ENCODE measurements around the gene NUP188.

The NUP188 gene

DNA sequence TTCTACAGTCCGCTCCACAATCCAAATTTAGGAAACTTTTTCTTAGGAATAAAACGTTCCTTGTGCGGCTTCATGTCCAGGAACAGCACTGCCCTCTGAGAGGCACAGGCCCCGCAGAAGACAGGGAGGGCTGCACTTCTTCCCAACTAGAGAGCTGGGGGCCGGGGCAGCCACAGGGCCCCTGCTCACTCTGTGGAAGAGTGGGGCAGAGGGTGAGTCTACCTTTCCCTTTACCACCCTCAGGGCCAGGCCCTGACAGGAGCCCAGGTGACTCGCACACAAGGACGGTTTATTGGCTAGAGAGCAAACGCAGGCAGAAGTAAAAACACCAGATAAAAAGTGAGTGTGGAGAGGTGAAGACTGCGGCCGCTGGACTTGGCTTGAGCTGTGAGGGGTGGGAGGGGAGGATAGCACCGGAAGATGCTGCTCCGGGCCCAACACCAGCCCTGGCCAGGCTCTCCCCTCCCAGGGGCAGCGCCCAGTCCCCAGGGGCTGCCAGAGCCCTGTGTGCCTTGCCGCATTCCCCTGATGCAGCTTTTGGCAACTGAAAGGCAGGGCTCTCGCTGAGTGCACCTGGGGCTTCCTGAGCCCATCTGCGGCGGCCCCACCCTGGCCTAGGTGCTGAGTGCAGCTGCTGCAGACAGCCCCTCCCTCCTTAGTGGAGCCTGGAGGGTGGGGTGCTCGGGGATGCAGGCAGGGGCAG is 60.4 kb downstream of the NUP188 start:
- ATAC-seq (no peak), DNase-seq (no peak)

DNA sequence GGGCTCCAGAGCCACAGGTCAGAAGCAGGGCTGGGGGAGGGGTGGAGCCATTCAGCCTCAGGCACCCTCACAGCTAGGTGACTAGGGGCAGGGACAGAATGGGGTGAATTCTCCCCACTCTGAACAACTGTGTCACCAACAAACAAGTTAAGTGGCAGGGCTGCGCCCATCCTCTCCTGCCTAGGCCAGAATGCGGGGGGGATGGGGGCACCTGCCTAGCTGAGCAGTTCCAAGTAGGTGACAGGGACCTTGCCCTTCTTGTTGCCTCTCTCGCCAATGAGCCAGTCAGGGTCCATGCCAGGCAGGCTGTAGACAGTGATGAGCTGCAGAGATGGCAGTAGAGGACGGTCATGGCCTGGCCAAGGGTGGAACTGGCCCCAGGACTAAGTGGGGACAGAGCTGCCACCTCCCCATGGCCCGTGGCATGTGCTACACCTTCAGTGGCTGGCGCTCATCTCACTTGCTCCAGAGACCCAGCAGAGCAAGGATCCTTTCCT is 61.0 kb downstream of the NUP188 start:
- DNase-seq (no peak), ATAC-seq (no peak)

DNA sequence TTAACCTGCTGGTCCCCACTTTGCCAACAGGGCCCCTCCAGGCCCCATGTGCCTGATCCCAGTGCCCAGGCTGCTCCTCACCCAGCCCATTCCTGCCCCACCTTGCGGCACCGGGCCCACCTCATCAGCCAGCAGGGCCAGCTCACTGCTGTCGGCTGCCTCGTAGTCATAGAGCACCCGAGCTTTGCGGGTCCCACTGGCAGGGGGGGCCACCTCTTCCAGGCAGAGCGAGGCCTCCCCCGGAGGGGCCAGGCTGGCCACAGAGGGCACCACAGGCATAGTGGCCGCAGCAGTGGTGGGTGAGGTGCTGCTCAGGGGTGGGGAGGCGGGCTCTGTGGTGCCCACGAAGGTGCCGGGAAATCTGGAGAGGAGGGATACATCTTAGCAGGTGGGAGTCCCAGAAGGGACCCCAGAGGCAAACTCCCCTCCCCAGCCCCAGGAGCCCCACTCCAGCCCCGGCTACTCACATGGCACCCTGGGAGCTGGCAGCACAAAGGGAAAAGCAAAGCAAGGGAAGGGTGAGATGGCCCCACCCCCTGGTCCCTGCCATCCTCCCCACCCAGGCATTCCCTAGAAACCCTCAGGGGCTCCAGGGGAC is 61.6 kb downstream of the NUP188 start:
- no peak for ATAC-seq
- no peak for DNase-seq

DNA sequence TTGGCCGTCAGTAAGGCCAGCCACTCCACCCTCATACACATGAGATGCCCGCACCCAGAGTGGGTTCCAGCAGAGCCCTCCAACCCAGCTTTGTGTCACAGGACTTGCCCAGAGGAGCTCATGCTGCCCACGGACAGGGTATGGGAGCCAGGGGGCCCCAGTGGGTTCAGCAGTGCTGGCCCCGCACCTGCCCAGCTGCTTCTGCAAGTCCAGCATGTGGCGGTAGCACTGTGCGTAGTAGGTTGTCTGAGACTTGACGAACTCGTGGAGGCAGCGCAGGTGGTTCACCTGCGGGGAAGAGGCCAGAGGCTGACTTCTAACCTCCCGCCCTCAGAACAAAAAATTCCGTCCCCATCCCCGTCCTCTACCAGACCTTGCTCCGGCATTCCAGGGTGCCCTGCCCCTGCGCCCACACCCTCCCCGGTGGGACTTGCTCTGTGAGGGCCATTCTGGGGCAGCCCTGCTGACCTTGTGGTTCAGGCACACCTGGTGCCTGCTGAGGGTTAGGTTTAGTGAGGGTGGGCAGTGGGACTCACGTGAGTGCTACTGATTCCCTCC is 62.2 kb downstream of the NUP188 start:
- ATAC-seq (no peak), DNase-seq (no peak)

DNA sequence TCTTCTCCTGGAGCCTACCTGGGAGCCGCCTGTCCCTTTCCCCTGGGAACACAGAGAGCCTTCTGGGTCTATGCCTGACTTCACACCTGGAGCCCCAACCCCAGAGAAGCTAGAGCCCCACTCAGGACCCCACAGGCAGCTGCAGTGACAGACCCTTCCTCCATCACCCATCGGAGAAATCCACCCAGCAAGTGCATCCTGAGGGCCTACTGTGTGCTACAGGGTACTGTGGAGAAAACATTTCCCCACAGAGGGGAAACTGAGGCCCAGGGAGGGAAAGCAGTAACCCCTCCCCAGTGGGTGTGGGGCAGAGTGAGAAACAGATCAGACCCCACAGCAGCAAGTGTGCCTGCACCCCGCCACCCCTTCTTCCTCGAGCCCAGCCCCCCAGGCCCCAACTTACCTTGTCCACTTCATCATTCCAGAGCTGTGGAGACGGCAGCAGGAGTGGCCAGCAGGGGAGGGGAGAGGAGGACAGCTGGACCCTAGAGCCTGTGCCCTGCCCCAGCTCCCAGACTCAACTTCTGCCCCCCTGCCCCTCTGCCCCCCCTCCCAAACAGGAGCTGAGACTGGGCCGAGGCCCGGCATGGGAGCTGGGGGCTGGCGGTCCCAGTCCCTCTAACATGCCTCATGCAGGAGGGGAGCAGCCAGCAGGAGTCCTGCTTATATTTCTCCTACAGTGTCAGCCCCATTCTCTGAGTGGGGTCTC is 62.9 kb downstream of the NUP188 start:
- no peak for DNase-seq
- no peak for ATAC-seq

DNA sequence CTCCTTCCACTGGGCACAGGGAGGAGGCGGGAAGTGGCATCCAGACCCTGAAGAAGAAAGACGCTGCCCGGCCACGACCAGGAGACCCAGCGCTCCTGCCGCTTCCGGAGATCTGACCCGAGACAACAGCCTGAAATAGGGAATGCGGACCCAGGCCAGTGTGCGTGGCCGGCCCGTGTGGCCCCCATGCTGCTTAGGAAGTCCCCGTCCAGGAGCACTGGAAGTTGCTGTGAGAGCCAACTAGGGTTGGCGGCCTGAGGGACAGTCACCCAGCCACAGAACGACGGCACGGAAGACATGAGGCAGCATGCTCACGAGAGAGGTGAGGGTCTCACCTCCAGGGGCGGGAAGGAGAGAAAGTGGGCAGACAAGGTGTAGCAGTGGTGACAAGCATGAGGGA is 63.7 kb downstream of the NUP188 start:
- DNase-seq (no peak), ATAC-seq (no peak)

DNA sequence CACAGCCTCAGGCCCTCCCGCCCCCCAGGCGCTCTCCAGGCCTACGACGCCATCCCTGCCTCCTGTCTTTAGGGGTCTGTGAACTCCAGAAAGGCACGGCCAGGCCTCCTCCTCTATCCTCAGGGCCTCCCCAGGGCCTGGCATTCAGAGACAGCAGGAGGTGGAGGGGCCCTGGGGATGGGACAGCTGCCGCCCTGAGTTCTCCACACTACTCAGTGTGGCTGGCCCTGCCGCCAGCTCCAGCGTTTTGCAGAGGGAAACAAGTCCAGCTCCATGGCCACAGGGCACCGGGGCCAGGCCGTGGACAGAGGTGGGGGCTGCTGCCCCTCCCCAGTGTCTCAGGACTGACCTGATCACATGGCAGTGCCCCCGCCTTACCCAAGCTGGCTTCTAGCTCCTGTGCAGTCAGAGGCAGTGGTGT is 64.3 kb downstream of the NUP188 start:
- DNase-seq (no peak), ATAC-seq (no peak)

DNA sequence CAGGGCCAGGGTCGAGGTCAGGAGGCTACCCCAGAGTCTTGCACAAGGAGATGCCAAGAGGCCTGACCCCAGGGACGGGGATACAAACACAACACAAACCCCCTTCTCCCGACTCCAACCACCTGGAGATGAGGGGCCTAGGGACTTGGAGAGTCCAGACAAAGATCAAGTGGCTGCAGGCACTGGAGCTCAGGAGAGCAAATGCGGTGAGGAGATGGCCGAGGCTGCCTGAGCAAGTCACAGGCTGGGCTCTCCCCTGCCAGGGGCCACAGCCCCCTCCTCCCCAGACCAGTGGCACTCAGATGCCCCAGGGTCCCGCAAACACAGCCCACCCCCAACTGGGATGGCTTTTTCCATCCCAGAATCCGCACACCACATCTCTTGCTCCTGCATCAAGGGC is 64.8 kb downstream of the NUP188 start:
- no peak for DNase-seq
- ATAC-seq: no peak

DNA sequence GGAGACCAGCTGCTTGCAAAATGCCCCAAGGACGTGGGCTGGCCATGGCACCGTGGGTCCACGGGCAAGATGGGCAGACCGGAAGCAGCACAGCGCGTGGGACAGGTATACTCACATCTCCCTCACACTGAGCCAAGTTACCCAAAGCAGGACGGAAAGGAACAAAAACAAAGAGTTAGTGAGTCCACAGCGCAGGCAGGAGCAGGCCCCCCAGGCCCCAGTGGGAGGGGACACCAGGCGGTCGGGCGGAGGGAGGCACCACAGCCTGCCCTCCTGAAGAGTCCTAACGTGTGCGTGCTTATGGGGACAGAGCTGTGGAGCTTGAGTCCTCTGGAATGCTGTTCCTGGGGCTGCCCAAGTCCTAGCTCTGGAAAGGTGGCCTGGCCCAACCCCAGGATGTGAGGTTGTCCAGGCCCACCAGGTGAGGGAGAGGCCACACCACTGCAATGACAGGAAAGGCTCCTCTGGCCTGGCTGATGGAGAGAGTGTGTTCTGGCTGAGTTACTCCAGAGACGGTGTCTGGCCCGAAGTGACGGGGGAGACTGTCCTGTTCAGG is 65.5 kb downstream of the NUP188 start:
- DNase-seq (no peak), ATAC-seq (no peak)

DNA sequence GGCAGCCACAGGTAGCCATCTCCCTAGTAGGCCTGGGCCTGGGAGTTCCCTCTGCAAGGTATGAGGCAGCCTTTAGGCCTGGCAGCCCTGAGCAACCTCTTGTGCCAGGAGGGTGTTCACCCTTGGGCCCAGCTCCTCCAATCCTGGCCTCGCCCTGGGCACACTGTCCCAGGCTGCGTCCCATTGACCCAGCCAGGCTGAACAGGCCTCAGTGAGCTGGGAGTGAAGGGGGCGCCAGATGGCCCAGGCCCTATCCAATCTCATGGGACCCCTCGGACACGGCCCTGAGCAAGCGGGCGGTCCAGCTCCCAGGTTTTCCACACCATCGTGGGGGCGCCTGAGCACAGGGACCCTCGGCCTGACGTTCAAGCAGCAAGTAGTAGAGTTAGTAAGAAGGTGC is 66.2 kb downstream of the NUP188 start:
- DNase-seq: no peak
- ATAC-seq: no peak

DNA sequence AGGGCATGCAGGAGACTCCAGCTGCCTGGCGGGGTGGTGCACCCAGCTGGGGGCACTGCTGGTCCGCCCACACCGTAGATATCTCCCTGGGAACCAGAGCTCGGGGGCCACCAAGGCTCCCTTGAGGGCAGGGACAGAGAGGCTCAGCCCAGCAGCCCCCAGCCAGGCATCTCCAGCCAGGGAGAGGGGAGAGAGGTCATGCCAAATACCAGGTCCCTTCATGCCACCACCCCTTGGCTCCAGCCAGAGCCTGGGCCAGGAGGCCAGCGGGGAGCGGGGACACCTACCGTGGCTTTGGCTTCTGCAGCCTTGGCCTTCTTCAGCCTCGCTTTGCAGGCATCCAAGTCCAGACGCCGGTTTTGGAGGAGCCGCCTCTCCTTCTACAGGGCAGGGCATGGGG is 66.6 kb downstream of the NUP188 start:
- ATAC-seq: no peak
- DNase-seq: no peak

DNA sequence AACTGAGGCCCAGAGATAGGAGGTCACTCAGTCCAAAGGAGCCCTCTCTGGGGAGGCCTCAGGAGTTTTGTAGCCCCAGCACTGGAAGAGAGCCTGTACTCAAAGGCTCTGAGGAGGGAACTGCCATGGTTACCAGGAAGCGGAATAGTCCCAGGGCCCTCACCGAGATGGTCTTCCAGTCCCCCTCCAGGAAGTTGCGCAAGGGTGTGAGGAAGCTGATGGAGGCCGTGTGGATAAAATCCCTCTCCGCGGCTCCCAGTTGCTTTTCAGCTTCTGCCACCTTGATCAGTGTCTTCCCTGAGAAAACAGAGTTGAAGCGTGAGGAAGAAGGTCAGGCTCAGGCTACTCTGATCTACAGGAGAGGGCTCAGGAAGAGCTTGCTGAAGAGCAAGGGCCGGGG is 67.1 kb downstream of the NUP188 start:
- ATAC-seq: no peak
- DNase-seq: no peak

DNA sequence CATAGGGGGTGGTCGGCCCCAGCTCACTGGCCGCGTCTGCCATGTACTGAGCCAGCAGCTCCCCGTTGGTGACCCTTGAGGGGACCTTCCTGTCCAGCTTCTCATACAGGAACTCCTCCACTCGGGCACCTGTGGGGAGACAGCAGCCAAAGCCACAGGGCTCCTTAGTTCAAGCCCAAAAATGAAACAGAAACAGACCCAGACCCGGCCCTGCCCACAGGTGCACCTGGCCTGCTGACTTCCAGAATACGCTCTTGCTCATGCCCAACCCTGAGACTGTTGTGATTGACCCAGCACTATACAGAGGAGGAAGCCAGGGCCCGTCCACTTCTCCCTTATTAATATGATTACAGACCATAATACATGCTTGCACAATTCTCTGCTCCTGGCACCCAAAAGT is 73.6 kb downstream of the NUP188 start:
- DNase-seq: no peak
- no peak for ATAC-seq

DNA sequence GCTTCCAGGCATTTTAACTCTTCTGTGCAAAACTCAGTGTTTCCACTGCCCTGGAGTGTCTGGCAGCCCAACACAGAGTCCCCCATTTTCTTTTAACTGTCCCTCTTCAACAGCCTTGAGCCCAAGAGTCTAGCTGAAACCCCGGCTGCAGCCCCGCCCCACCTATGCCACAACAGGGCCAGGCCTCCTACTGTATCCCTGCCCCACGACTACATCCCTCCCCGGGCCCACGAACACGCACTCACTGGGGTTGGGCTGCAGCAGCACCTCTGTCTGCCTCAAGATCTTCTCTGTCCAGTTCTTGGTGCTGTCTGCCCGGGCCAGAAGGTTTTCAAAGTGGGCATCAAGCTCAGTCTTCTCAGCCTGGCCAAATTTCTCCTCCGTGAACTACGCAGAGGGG is 74.5 kb downstream of the NUP188 start:
- ATAC-seq: no peak
- no peak for DNase-seq

DNA sequence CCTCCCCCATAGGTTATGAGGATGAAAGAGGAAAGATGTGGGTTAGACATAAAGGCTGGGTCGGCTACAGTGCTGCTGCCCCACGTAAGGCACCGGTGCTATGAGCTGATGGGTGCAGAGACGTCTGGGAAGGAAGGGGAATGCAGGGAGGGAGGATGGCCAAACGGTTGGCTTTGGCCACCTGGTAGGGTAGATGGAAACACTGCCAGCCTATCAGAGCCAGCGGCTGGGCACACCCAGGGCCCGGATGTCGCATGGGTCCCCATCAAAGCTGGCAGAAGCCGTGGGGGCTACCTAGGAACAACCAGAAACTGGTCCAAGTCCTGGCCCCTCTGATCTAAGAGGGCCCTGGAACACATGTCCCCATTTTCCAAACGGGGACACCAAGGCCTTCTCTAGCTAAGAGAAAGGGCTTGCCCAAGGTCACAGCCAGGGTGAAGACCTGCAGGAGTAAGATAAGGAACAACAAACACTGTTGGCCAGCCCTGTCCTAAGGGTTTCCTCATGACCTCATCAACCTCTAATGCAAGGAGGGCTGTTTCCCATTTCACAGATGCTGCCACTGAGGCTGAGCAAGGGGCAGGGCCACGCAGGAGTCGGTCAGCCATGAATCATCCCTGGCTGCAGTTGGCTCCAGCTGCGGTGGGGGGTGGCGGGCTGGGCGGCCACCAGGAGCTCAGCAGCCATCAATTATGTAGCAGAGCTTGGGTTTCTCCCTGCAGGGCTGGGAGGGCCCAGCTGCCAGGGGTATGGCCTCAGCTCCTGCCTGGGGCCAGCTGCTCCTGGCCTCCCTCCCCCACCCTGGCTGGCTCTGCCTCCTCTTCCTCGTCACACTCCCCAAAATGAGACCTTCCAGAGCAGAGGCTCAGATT is 75.8 kb downstream of the NUP188 start:
- no peak for ATAC-seq

DNA sequence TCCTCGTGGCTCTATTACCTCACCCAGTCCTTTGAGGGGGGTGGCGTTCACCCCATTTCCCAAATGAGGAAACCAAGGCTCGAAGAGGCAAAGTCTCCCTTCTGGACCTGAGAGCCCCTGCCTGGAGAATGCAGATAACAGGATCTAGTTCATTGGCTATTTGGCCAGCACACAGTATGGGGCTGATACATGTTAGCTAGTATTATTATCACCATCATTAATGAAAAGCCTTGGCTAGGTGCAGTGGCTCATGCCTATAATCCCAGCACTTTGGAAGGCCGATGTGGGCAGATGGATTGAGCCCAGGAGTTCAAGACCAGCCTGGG is 76.4 kb downstream of the NUP188 start:
- ATAC-seq (no peak), DNase-seq (no peak)

More for the DNA sequence above, 75.8 kb downstream of the NUP188 start:
- no peak for DNase-seq

DNA sequence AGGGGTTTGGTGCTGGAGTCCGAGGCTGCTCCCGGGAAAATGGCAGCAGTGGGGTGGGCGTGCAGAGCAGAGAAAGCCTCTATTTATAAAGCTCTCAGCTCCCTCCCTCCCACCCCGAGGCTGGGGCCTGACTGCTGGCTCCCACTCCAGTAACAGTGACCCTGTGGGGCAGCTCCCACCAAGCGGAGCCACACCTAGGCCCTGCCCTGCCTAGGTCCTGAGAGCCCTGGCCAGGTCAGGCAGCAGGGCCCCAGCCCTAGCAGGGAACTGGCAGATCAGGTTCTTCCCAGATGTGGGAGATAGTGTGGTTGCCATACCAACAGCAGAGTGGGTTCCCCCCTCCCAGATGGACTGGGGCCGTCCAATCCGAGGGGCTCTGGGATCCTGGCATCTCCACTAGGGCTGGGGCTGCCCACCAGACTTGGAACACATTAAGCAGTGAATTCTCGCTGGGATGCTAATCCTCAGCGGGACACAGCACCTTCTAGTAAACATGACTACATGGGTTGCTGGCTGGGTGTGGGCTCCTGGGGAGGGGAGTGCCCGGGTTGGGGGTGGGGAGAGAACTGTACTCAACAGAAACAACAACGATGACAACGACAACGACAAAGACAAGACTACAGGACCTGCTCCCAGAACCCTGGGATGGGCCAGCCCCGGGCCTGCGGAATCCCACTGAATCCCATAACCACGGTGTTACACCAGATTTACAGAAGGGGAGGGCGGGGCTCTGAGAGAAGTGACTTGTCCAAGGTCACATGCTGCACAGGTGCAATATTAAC is 79.1 kb downstream of the NUP188 start:
- ATAC-seq: no peak
- no peak for DNase-seq

DNA sequence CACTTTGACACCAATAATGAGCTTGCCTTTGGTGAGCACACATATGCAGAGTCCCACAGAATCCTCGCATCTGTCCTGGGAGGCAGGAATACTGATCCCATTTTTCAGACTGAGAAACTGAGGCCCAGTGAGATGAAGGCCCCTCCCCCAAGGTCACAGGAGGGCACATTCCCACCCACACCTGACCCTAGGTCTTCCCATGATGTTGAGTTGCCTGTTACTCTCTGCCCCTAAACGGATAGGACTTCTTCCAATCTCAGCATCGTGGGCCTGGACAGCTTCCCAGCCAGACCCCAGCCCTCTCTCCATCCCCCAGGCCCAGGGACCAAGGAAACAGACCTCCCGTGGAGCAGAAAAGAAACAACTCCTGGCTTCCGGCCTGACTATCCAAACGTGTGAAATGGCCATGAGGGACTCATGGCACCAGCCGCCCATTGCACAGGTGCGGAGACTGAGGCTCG is 79.8 kb downstream of the NUP188 start:
- ATAC-seq (no peak), DNase-seq (no peak)

DNA sequence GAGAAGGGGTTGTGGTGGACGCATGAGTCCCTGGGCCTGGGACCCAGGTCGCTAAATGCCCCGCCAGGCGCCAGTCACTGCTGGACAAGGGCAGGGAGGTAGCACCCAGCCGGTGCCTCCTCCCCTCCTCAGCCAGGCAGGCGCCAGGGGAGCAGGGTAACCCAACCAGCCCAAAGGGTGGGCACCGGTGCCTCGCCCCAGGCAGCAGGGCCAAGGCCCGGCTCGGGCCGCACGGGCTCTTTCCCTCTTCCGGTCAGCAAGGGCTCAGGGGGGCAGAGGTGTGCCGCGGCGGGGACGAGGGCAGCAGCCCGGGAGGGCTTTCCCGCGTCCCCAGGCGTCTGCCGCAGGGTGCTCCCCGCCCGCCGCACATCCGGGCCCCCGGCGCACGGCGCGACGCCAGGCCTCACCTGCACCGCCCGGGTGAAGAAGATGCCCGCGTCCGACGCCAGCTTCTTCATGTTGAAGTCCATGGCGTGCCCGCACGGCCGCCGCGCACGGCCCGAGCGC is 80.2 kb downstream of the NUP188 start:
- DNase-seq (no peak), ATAC-seq (peak; percentile 60)

DNA sequence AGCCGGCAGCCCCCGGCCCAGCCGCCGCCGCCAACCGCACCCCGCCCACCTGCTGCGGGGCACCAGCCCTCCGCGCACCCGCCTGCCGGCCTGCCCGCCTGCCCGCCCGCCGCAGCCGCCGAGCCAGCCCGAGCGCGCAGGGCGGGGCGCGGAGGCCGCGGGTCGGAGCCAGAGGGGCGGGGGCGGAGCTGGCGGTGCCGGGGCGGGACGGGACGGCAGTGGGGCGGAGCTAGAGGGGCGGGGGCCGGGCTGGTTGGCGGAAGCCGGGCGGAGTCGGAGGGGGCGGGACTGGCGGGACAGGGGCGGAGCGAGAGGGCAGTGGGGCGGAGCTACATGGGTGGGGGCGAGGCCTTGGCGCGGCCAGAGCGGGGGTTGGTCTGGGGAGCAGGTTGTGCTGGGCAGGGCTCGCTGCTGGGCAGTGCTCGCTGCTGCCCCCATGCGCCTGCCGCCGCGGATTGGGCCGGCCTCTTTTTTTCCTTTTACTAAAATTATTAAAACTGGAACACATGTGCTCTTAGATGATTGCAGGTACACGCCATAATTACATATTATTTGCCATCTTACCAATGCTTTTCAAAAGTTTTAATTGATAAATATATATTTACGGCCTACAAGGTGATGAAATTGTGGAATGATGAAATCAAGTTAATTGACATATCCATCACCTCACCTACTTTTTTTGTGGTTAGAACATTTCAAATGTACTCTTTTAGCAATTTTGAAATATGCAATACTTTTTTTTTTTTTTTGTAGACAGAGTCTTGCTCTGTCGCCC is 80.9 kb downstream of the NUP188 start, which contains the start of gene SH3GLB2:
TSS of gene SH3GLB2 (minus strand) at position 140 of the 775 bp plus-strand sequence. CDS start 177 bp downstream, outside the sequence.
- peak; percentile 90 for ATAC-seq
- peak; percentile 98 for DNase-seq
